HEK293 (cell line): Measurements from ENCODE around the gene POMT2.

Experiments used
- HOXA7 ChIP-seq: sonication (generic); formaldehyde crosslinking; IDR thresholded peaks from 2 replicates; pipeline ENCODE4 v1.8.1; 2022; ENCODE audit warnings: missing genetic modification reagents, borderline replicate concordance
- KLF16 ChIP-seq: fragments of 450-650 bp; formaldehyde crosslinking; IDR thresholded peaks from 2 replicates; pipeline ENCODE4 v1.5.1; 2017; ENCODE audit warnings: missing biosample characterization, missing genetic modification characterization
- KLF8 ChIP-seq: fragments of 450-650 bp; formaldehyde crosslinking; IDR thresholded peaks from 2 replicates; pipeline ENCODE4 v1.5.1; 2016; ENCODE audit warnings: missing biosample characterization, missing genetic modification characterization
- PATZ1 ChIP-seq: fragments of 450-650 bp; formaldehyde crosslinking; IDR thresholded peaks from 2 replicates; pipeline ENCODE4 v1.5.1; 2016; ENCODE audit warnings: missing biosample characterization, missing genetic modification characterization
- PRDM10 ChIP-seq: fragments of 450-650 bp; formaldehyde crosslinking; IDR thresholded peaks from 2 replicates; pipeline ENCODE4 v1.5.1; 2016; ENCODE audit warnings: missing biosample characterization, missing genetic modification characterization
- TCF7L2 ChIP-seq: IDR thresholded peaks from 2 replicates; pipeline ENCODE4 v1.6.1; 2011; ENCODE audit warnings: low read depth, mild to moderate bottlenecking, inconsistent platforms, low read length, moderate library complexity, borderline replicate concordance
- YY1 ChIP-seq: fragments of 450-650 bp; formaldehyde crosslinking; IDR thresholded peaks from 2 replicates; pipeline ENCODE4 v1.5.1; 2018; ENCODE audit warnings: missing biosample characterization, missing genetic modification characterization
- ZBTB21 ChIP-seq: fragments of 450-650 bp; formaldehyde crosslinking; IDR thresholded peaks from 2 replicates; pipeline ENCODE4 v1.5.1; 2017; ENCODE audit warnings: missing biosample characterization, missing genetic modification characterization
- ZFP69B ChIP-seq: fragments of 450-650 bp; formaldehyde crosslinking; IDR thresholded peaks from 2 replicates; pipeline ENCODE4 v1.5.1; 2016; ENCODE audit warnings: missing biosample characterization, missing genetic modification characterization
- ZIC2 ChIP-seq: fragments of 450-650 bp; formaldehyde crosslinking; IDR thresholded peaks from 2 replicates; pipeline ENCODE4 v1.5.1; 2016; ENCODE audit warnings: missing biosample characterization, missing genetic modification characterization
- ZNF10 ChIP-seq: fragments of 450-650 bp; formaldehyde crosslinking; IDR thresholded peaks from 2 replicates; pipeline ENCODE4 v1.5.1; 2017; ENCODE audit warnings: missing biosample characterization, missing genetic modification characterization
- ZNF18 ChIP-seq: fragments of 450-650 bp; formaldehyde crosslinking; IDR thresholded peaks from 2 replicates; pipeline ENCODE4 v1.5.1; 2016; ENCODE audit warnings: missing biosample characterization, missing genetic modification characterization
- ZNF184 ChIP-seq: fragments of 450-650 bp; IDR thresholded peaks from 2 replicates; pipeline ENCODE4 v1.5.1; 2018; ENCODE audit warnings: missing biosample characterization, mild to moderate bottlenecking, missing genetic modification characterization
- ZNF324 ChIP-seq: fragments of 450-650 bp; formaldehyde crosslinking; IDR thresholded peaks from 2 replicates; pipeline ENCODE4 v1.5.1; 2016; ENCODE audit warnings: missing biosample characterization, missing genetic modification characterization
- ZNF354C ChIP-seq: fragments of 450-650 bp; formaldehyde crosslinking; IDR thresholded peaks from 2 replicates; pipeline ENCODE4 v1.5.1; 2016; ENCODE audit warnings: missing biosample characterization, missing genetic modification characterization, low read depth, borderline replicate concordance
- ZNF394 ChIP-seq: fragments of 450-650 bp; formaldehyde crosslinking; IDR thresholded peaks from 2 replicates; pipeline ENCODE4 v1.5.1; 2016; ENCODE audit warnings: missing biosample characterization, missing genetic modification characterization, mild to moderate bottlenecking, moderate library complexity, borderline replicate concordance
- ZNF423 ChIP-seq: fragments of 450-650 bp; formaldehyde crosslinking; IDR thresholded peaks from 2 replicates; pipeline ENCODE4 v1.5.1; 2016; ENCODE audit warnings: missing biosample characterization, missing genetic modification characterization
- ZNF510 ChIP-seq: fragments of 450-650 bp; formaldehyde crosslinking; IDR thresholded peaks from 2 replicates; pipeline ENCODE4 v1.5.1; 2018; ENCODE audit warnings: mild to moderate bottlenecking, missing genetic modification characterization, missing biosample characterization; ENCODE audit not compliant: insufficient replicate concordance
- ZNF518A ChIP-seq: fragments of 450-650 bp; formaldehyde crosslinking; conservative IDR thresholded peaks from 2 replicates; pipeline ENCODE4 v1.5.1; 2016; ENCODE audit warnings: low read depth, missing biosample characterization, missing genetic modification characterization
- ZNF530 ChIP-seq: fragments of 450-650 bp; formaldehyde crosslinking; IDR thresholded peaks from 2 replicates; pipeline ENCODE4 v1.5.1; 2016; ENCODE audit warnings: low read depth, missing biosample characterization, missing genetic modification characterization
- ZNF548 ChIP-seq: fragments of 450-650 bp; formaldehyde crosslinking; IDR thresholded peaks from 2 replicates; pipeline ENCODE4 v1.5.1; 2016; ENCODE audit warnings: missing biosample characterization, missing genetic modification characterization
- ZNF549 ChIP-seq: fragments of 450-650 bp; IDR thresholded peaks from 2 replicates; pipeline ENCODE4 v1.5.1; 2018; ENCODE audit warnings: missing biosample characterization, missing genetic modification characterization, mild to moderate bottlenecking, inconsistent platforms, moderate library complexity
- ZNF585B ChIP-seq: fragments of 450-650 bp; formaldehyde crosslinking; IDR thresholded peaks from 2 replicates; pipeline ENCODE4 v1.5.1; 2016; ENCODE audit warnings: missing biosample characterization, missing genetic modification characterization
- ZNF596 ChIP-seq: fragments of 450-650 bp; IDR thresholded peaks from 2 replicates; pipeline ENCODE4 v1.5.0; 2018; ENCODE audit warnings: missing biosample characterization, mild to moderate bottlenecking, missing genetic modification characterization, moderate library complexity
- ZNF645 ChIP-seq: fragments of 450-650 bp; formaldehyde crosslinking; IDR thresholded peaks from 2 replicates; pipeline ENCODE4; 2016; ENCODE audit warnings: missing biosample characterization, missing genetic modification characterization
- ZSCAN23 ChIP-seq: fragments of 450-650 bp; formaldehyde crosslinking; IDR thresholded peaks from 2 replicates; pipeline ENCODE4 v1.5.1; 2016; ENCODE audit warnings: missing biosample characterization, missing genetic modification characterization

The POMT2 gene

GRCh38 chr14:77303417-77304156 lies 17.1 kb downstream of the POMT2 start (continued):
- TF ChIP-seq KLF16 (tag by site-specific recombination), result no peak
- peak; percentile 82 for TF ChIP-seq ZFP69B (tag by site-specific recombination)
- TF ChIP-seq HOXA7, result no peak
- TF ChIP-seq ZNF548 (tag by site-specific recombination), result no peak
- peak; percentile 43; the same call in 1 of the 2 replicates for TF ChIP-seq ZSCAN23 (tag by site-specific recombination)
- no peak for TF ChIP-seq TCF7L2
- no peak for TF ChIP-seq ZNF596 (tag by site-specific recombination)
- TF ChIP-seq PRDM10 (tag by site-specific recombination), result peak; percentile 89
- TF ChIP-seq ZNF10 (tag by site-specific recombination), result peak; percentile 77; the same call in 1 of the 2 replicates
- 0 out of 2 replicates have a peak, but pooled peaks have one; percentile 64 for TF ChIP-seq ZNF184 (tag by site-specific recombination)
- TF ChIP-seq PATZ1 (tag by site-specific recombination), result no peak
- peak; percentile 70 for TF ChIP-seq KLF8
- TF ChIP-seq ZNF324 (tag by site-specific recombination), result 0 out of 2 replicates have a peak, but pooled peaks have one; percentile 20
- 0 out of 2 replicates have a peak, but pooled peaks have one; percentile 18 for TF ChIP-seq ZNF518A (tag by site-specific recombination)
- no peak for TF ChIP-seq YY1 (tag by site-specific recombination)
- TF ChIP-seq ZNF18 (tag by site-specific recombination), result no peak
- TF ChIP-seq ZNF530 (tag by site-specific recombination), result no peak
- no peak for TF ChIP-seq ZNF585B (tag by site-specific recombination)
- no peak for TF ChIP-seq ZNF510 (tag by site-specific recombination)
- peak; percentile 50; the same call in 1 of the 2 replicates for TF ChIP-seq ZNF394
- TF ChIP-seq ZBTB21 (tag by site-specific recombination), result peak; percentile 41; the same call in 1 of the 2 replicates
- TF ChIP-seq ZNF645 (tag by site-specific recombination), result no peak
- no peak for TF ChIP-seq ZNF549 (tag by site-specific recombination)
- no peak for TF ChIP-seq ZNF354C (tag by site-specific recombination)
- no peak for TF ChIP-seq ZNF423
- no peak for TF ChIP-seq ZIC2 (tag by site-specific recombination)
